GM23248 (cell line): ENCODE results near the gene NUP50. TPM values are rescaled to one million over a fixed set of nuclear protein-coding genes. Genes with fewer than 3 reads are reported as not detected.

Experiments
- DNase-seq: peaks from one replicate; pipeline ENCODE4 v3.0.0-alpha.2; 2015
- H2AFZ ChIP-seq: fragments of 200-600 bp; sonication (generic); 2 replicates; pipeline ENCODE4 v1.6.1; 2016; ENCODE audit warnings: antibody characterized with exemption
- H3F3A ChIP-seq: fragments of 200-600 bp; sonication (generic); 2 replicates; pipeline ENCODE4 v1.6.1; 2016; ENCODE audit warnings: mild to moderate bottlenecking, antibody characterized with exemption, mixed run types; ENCODE audit not compliant: insufficient read depth
- H3K27ac ChIP-seq: fragments of 200-600 bp; sonication (generic); 2 replicates; pipeline ENCODE4 v1.5.1; 2016; ENCODE audit warnings: mild to moderate bottlenecking
- H3K27me3 ChIP-seq: fragments of 200-600 bp; sonication (generic); replicated peaks from 2 replicates; pipeline ENCODE4 v1.6.1; 2016; ENCODE audit warnings: mild to moderate bottlenecking; ENCODE audit not compliant: insufficient read depth
- H3K36me3 ChIP-seq: fragments of 200-600 bp; sonication (generic); 2 replicates; pipeline ENCODE4 v1.6.1; 2016; ENCODE audit warnings: low read depth, mild to moderate bottlenecking
- H3K4me1 ChIP-seq: fragments of 200-600 bp; sonication (generic); 2 replicates; pipeline ENCODE4 v1.6.1; 2016; ENCODE audit warnings: mild to moderate bottlenecking; ENCODE audit not compliant: insufficient read depth
- H3K4me2 ChIP-seq: fragments of 200-600 bp; sonication (generic); one replicate; pipeline ENCODE4 v1.6.1; 2016; ENCODE audit warnings: mild to moderate bottlenecking; ENCODE audit not compliant: unreplicated experiment
- H3K4me3 ChIP-seq: fragments of 200-600 bp; sonication (generic); 2 replicates; pipeline ENCODE4 v1.5.1; 2016; ENCODE audit warnings: mild to moderate bottlenecking
- H3K79me2 ChIP-seq: fragments of 200-600 bp; sonication (generic); 2 replicates; pipeline ENCODE4 v1.6.1; 2016; ENCODE audit warnings: mild to moderate bottlenecking; ENCODE audit not compliant: insufficient read depth
- H3K9ac ChIP-seq: fragments of 200-600 bp; sonication (generic); 2 replicates; pipeline ENCODE4 v1.6.1; 2016; ENCODE audit warnings: mild to moderate bottlenecking
- H3K9me2 ChIP-seq: fragments of 200-600 bp; sonication (generic); 2 replicates; pipeline ENCODE4 v1.6.1; 2016; ENCODE audit warnings: mixed run types, mild to moderate bottlenecking, moderate library complexity; ENCODE audit not compliant: insufficient read depth
- H3K9me3 ChIP-seq: fragments of 200-600 bp; sonication (generic); one replicate; pipeline ENCODE4 v1.6.1; 2017; ENCODE audit warnings: low read depth
- H4K20me1 ChIP-seq: fragments of 200-600 bp; sonication (generic); 2 replicates; pipeline ENCODE4 v1.6.0; 2016; ENCODE audit not compliant: insufficient read depth
- EZH2 ChIP-seq: fragments of 200-600 bp; sonication (generic); IDR thresholded peaks from 2 replicates; pipeline ENCODE4 v1.6.1; 2018; ENCODE audit warnings: antibody characterized with exemption, mild to moderate bottlenecking; ENCODE audit not compliant: insufficient read depth, poor library complexity, severe bottlenecking
- EZH2phosphoT487 ChIP-seq: fragments of 200-600 bp; sonication (generic); IDR thresholded peaks from 2 replicates; pipeline ENCODE4 v1.6.1; 2018; ENCODE audit warnings: antibody characterized with exemption, moderate library complexity, mild to moderate bottlenecking, low read depth; ENCODE audit not compliant: insufficient read depth
- WGBS, 2 experiments: methylation state at CpG; one replicate each; pipeline ENCODE4 v1.1.6; 2015 to 2017; ENCODE audit warnings: low lambda C conversion rate in 2 of 2, low coverage in 1 of 2; ENCODE audit errors: missing lambda C conversion rate in 2 of 2; 5-methylcytosine and 5-hydroxymethylcytosine counted together
- in situ Hi-C: fragments of 300-500 bp; cut with MboI; formaldehyde crosslinking; loops from 2 replicates; pipeline ENCODE4 v1.15.0; 2020
- microRNA counts: library from miRNA; unstranded; fragments of <30 nt; microRNA quantifications from one replicate; lab custom pipeline; 2016
- microRNA-seq: library from miRNA; unstranded; fragments of <30 nt; microRNA quantifications from one replicate; pipeline ENCODE4, GENCODE V29; 2016; ENCODE audit warnings: borderline number of aligned reads
- polyA plus RNA-seq: library from polyadenylated mRNA; unstranded; fragments of >200 nt; fragmentation: Nextera tagmentation; extraction: Ambion mirVana; gene quantifications from 2 replicates; pipeline ENCODE4 v1.2.1, GENCODE V29; 2016
- small RNA-seq: library from RNA; depleted of rRNA; stranded (forward); fragments of <200 nt; gene quantifications from one replicate; pipeline ENCODE3, GENCODE V24; 2014; ENCODE audit warnings: low read depth, low replicate concordance
- total RNA-seq: library from RNA; depleted of rRNA; stranded (reverse); fragments of >200 nt; shearing (Covaris generic); gene quantifications from 2 replicates; pipeline ENCODE4 v1.2.3, GENCODE V29; 2014; rRNA removed

NUP50 gene
- total and polyA plus RNA-seq, 2 experiments from 2014 or later: 22.3 to 30.8 TPM

DNA sequence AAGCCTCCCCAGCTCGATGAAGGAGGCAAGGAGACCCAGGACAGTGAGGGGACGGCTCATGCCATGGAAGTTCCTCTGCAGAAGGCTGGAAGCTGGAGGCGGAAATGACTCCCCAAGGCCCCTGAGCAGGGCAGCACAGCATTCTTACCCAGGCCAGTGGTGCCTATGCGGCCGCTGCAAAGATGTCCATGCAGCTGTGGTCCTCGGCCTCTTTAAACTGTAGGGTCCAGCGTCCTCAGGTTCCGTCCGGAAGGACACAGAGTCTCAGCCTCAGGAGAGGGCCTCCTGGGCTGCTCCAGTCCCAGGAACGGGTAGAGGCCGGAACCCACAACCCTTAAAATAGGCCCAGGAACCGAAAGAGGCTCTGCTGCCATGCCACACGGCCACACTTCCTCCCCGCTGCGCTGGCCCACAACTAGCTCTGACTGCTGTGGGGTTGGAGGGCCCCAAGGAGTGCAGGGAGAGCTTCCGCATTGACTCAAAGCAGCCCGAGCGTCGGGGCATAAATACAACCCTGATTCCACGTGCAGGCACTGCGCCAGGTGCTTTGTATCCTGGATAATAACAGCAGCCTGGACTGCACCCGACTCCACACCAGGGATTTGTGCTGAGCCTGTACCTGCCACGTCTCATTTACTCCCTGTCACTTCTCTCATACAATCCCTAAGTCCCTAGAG is 71.5 kb downstream of the NUP50 start:
- Histone ChIP-seq H4K20me1 (no peaks in the 10 kb centered on the region), H3K9me2 (no peaks in the 10 kb centered on the region), H3K4me3 (no peak overlapping the region), H3K79me2 (peaks cover 35% of the 10 kb centered on the region), H2AFZ (no peak overlapping the region), H3K27me3 (no peaks in the 10 kb centered on the region), H3K9me3 (no peaks in the 10 kb centered on the region), H3K9ac (no peak overlapping the region), H3K4me2 (no peak overlapping the region), H3K27ac (no peak overlapping the region), H3K4me1 (peaks cover 4% of the 10 kb centered on the region; the same call in 1 of the 2 replicates), H3F3A (no peaks in the 10 kb centered on the region), H3K36me3 (no peaks in the 10 kb centered on the region)
- DNase-seq: no peak
- in situ Hi-C loops: no loop called here
- WGBS, 2 experiments: 72 to 74% methylated on average over 23 of the region's 23 CpGs
- TF ChIP-seq EZH2: no peak
- TF ChIP-seq EZH2phosphoT487: no peak

DNA sequence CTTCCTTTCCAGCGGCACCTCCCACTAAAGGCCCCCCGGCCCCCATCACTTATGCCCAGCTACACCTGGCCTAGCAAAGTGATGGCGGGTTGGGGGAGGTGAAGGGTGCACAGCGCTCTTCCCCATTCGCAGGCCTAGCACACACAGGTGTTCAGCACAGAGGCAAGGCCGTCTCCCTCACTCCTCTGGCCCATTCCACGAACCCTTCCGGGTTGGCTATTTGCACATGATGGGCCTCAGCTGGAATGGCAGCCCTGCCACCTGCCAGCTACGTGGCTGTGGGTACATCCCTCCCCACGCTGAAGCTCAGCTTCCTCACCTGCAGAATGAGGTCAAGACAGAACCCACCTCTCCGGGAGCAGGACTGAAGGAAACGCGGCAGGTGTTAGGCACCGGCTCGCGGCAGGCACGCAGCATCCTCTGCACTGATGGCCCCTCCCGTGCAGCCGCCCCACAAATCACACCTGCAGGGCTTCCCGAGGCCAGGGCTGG is 72.2 kb downstream of the NUP50 start:
- Histone ChIP-seq H3K9me2 (no peaks in the 10 kb centered on the region), H3K9ac (no peak overlapping the region), H2AFZ (no peak overlapping the region), H3K79me2 (peaks cover 36% of the 10 kb centered on the region), H3K27ac (no peak overlapping the region), H3K27me3 (no peaks in the 10 kb centered on the region), H3K4me3 (no peak overlapping the region), H3K4me1 (peaks cover 4% of the 10 kb centered on the region; the same call in 1 of the 2 replicates), H4K20me1 (no peaks in the 10 kb centered on the region), H3K9me3 (no peaks in the 10 kb centered on the region), H3K4me2 (no peak overlapping the region), H3K36me3 (no peaks in the 10 kb centered on the region), H3F3A (no peaks in the 10 kb centered on the region)
- WGBS, 2 experiments: 92 to 98% methylated on average over 19 to 20 of the region's 20 CpGs
- in situ Hi-C loops: no loop called here
- no peak for DNase-seq
- TF ChIP-seq EZH2phosphoT487 (no peak), EZH2 (no peak)

DNA sequence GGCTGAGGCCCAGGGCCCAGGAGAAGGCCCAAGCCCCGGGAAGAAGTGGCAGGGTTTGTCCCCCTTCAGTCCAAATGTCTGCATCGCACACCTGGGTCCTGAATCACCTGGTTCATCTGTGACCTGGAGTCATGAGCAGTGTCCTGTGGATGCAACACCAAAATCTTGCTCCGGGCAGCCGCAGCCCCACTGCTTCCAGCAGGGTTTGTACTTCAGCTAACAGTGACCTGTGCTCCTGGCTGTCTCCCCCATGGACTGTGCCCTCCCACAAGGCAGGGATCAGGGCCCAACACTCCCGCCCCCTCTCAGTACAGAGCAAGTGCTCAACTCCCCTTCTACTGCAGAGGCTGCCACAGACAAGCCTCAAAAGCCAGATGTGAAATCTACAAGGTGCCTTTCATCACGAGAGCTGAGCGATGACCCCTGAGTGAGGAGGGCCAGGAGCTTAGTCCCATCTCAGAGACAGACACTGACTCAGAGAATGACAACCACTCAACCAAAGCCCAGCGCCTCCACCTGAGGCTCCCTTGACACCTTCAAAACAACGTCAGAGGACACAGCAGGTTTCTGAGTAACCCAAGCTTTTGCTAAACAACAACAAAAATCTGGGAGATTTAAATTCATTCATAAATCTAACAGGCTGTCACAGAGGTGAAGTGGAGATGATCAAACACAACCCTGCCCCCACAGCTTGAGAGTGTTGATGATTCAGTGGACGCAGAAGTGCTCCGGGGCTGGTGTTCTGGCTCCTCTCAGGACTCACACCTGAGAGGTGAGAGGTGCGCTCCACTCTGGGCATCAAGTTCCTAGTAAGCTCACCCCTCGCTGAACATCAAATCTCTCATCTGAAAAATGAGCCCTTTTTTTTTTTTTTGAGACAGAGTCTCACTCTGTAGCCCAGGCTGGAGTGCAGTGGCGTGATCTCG is 73.6 kb downstream of the NUP50 start:
- Histone ChIP-seq H3K27ac (no peak overlapping the region), H3K4me2 (no peak overlapping the region), H3K4me1 (peaks cover 4% of the 10 kb centered on the region; the same call in 1 of the 2 replicates), H3K4me3 (no peak overlapping the region), H3K79me2 (peaks cover 36% of the 10 kb centered on the region), H3K9me2 (no peaks in the 10 kb centered on the region), H3K9me3 (no peaks in the 10 kb centered on the region), H4K20me1 (no peaks in the 10 kb centered on the region), H3K27me3 (no peaks in the 10 kb centered on the region), H3K36me3 (no peaks in the 10 kb centered on the region), H3K9ac (no peak overlapping the region), H2AFZ (no peak overlapping the region), H3F3A (no peaks in the 10 kb centered on the region)
- 87% methylated on average over 15 of the region's 15 CpGs for WGBS, 2 experiments
- TF ChIP-seq EZH2: no peak
- no peak for TF ChIP-seq EZH2phosphoT487
- in situ Hi-C loops: no loop called here
- no peak for DNase-seq

MicroRNAs encoded within 50 kb of the gene (microRNA counts, 767-probe panel; counts per million panel counts)
- microRNA hsa-miR-1249 (lab: Ali Mortazavi, UCI): 447 counts per million, percentile 86 among the panel's probes with 10 or more counts

Small RNAs within 50 kb of the gene (microRNA-seq; reads per million reads assigned to microRNA genes)
- gene MIR1249: 31.2 reads per million, percentile 34 among the genes with 10 or more reads in this experiment

Small RNAs within 50 kb of the gene (small RNA-seq; reads per million reads assigned to genes)
- not detected for gene MIR1249

Other genes with a start within 250 kb of the NUP50 start
- gene PHF21B, start 153.9 kb upstream of the NUP50 start, total RNA-seq: not detected in 2 replicates
- not detected in 2 replicates for gene PHF21B, start 153.9 kb upstream of the NUP50 start, polyA plus RNA-seq
- gene KIAA0930, start 77.0 kb downstream of the NUP50 start, total RNA-seq: 49.2 and 50.9 TPM in 2 replicates
- gene KIAA0930, start 77.0 kb downstream of the NUP50 start, polyA plus RNA-seq: 8.5 and 8.6 TPM in 2 replicates
- gene UPK3A, start 121.0 kb downstream of the NUP50 start, total RNA-seq: not detected in 2 replicates
- not detected in 2 replicates for gene UPK3A, start 121.0 kb downstream of the NUP50 start, polyA plus RNA-seq
- 5.2 and 11.1 TPM in 2 replicates for gene FAM118A, start 146.0 kb downstream of the NUP50 start, total RNA-seq
- 8.0 and 8.5 TPM in 2 replicates for gene FAM118A, start 146.0 kb downstream of the NUP50 start, polyA plus RNA-seq
- 0.13 TPM in 1 of 2 replicates, not detected in the other for gene SMC1B, start 249.7 kb downstream of the NUP50 start, total RNA-seq
- 0.08 TPM in 1 of 2 replicates, not detected in the other for gene SMC1B, start 249.7 kb downstream of the NUP50 start, polyA plus RNA-seq
- gene RIBC2, start 249.8 kb downstream of the NUP50 start, total RNA-seq: 0.25 and 0.32 TPM in 2 replicates
- gene RIBC2, start 249.8 kb downstream of the NUP50 start, polyA plus RNA-seq: 1.3 and 1.9 TPM in 2 replicates